Activated CD4-positive, alpha-beta T cell treated with anti-CD3 and anti-CD28 coated beads, Interleukin-2, amount 50 U/mL, for 4 hours (primary cell): ENCODE results near the gene IL1RAPL2.
A peak's percentile ranks its signal among the peaks of the same experiment; 100 is the strongest.
"Not testable (repeated sequence)": the region's sequence is repeated elsewhere in the genome, so short reads cannot be mapped to it uniquely, and the experiment has no call there.

Experiments
- DNase-seq, 2 experiments: peaks; one replicate each; pipeline ENCODE4 v3.0.0-alpha.2; 2020

Gene IL1RAPL2

GRCh38 chrX:104863466-104863865, 297.5 kb downstream of the IL1RAPL2 start:
- DNase-seq: no peak

GRCh38 chrX:104864296-104864695, 298.3 kb downstream of the IL1RAPL2 start:
- no peak for DNase-seq

GRCh38 chrX:104877504-104877903, 311.5 kb downstream of the IL1RAPL2 start:
- no peak for DNase-seq

GRCh38 chrX:104902070-104902469, 336.1 kb downstream of the IL1RAPL2 start:
- DNase-seq: no peak

GRCh38 chrX:104909694-104910093, 343.7 kb downstream of the IL1RAPL2 start:
- DNase-seq: not testable (repeated sequence)

- DNase-seq: no peak
These were observed 347.3 kb downstream of the IL1RAPL2 start for GRCh38 chrX:104913348-104913747.

- DNase-seq: not testable (repeated sequence)
These were observed 348.7 kb downstream of the IL1RAPL2 start for GRCh38 chrX:104914686-104915085.

GRCh38 chrX:104918122-104918521, 352.1 kb downstream of the IL1RAPL2 start:
- no peak for DNase-seq

GRCh38 chrX:104921584-104922205, 355.7 kb downstream of the IL1RAPL2 start:
- no peak for DNase-seq

GRCh38 chrX:104922206-104922621, 356.2 kb downstream of the IL1RAPL2 start:
- DNase-seq: peak; percentile 29 to 31

GRCh38 chrX:104929324-104929723, 363.3 kb downstream of the IL1RAPL2 start:
- DNase-seq: no peak

- no peak for DNase-seq
These were observed 369.6 kb downstream of the IL1RAPL2 start for GRCh38 chrX:104935581-104935980.

- no peak for DNase-seq
These were observed 387.3 kb downstream of the IL1RAPL2 start for GRCh38 chrX:104953251-104953650.

GRCh38 chrX:104961926-104962325, 395.9 kb downstream of the IL1RAPL2 start:
- DNase-seq: no peak

GRCh38 chrX:104968241-104968640, 402.2 kb downstream of the IL1RAPL2 start:
- no peak for DNase-seq

- no peak for DNase-seq
These were observed 406.7 kb downstream of the IL1RAPL2 start for GRCh38 chrX:104972737-104973136.

GRCh38 chrX:104987063-104987462, 421.1 kb downstream of the IL1RAPL2 start:
- DNase-seq: no peak

GRCh38 chrX:104988038-104988437, 422.0 kb downstream of the IL1RAPL2 start:
- DNase-seq: no peak

GRCh38 chrX:104995546-104995945, 429.5 kb downstream of the IL1RAPL2 start:
- no peak for DNase-seq

- no peak for DNase-seq
These were observed 440.1 kb downstream of the IL1RAPL2 start for GRCh38 chrX:105006103-105006502.

GRCh38 chrX:105006996-105007395, 441.0 kb downstream of the IL1RAPL2 start:
- DNase-seq: no peak

- DNase-seq: no peak
These were observed 447.7 kb downstream of the IL1RAPL2 start for GRCh38 chrX:105013719-105014118.

GRCh38 chrX:105017641-105018040, 451.6 kb downstream of the IL1RAPL2 start:
- no peak for DNase-seq

- no peak for DNase-seq
These were observed 452.9 kb downstream of the IL1RAPL2 start for GRCh38 chrX:105018865-105019264.

- not testable (repeated sequence) for DNase-seq
These were observed 463.0 kb downstream of the IL1RAPL2 start for GRCh38 chrX:105028962-105029361.
